H1 (cell line): ENCODE data around the gene ZNF106. TPM values are rescaled to one million over a fixed set of nuclear protein-coding genes. Genes with fewer than 3 reads are reported as not detected.

Experiments
- CTCF ChIA-PET: fragments of 300-600 bp; sonication (Branson Sonifier 250); formaldehyde crosslinking; loops from one replicate; lab custom pipeline; 2021; ENCODE audit not compliant: partially characterized antibody; lab: Charles Lee
- POLR2A ChIA-PET: fragments of 300-600 bp; sonication (Branson Sonifier 250); formaldehyde crosslinking; loops from one replicate; lab custom pipeline; 2021; ENCODE audit warnings: inconsistent platforms; ENCODE audit not compliant: partially characterized antibody; lab: Charles Lee
- DNase-seq, 2 experiments: peaks; one replicate each; pipeline versions ENCODE4 v3.0.0 to v3.0.0-alpha.2; 2010 to 2022; ENCODE audit warnings: low spot score in 2 of 2, low read depth in 1 of 2, mixed read lengths in 1 of 2
- FAIRE-seq: peaks from 2 replicates; lab custom pipeline; 2011; peaks lifted over from hg19 to GRCh38; lab: Jason Lieb, UNC
- H2AFZ ChIP-seq: 2 replicates; pipeline ENCODE4 v1.8.1; 2012; ENCODE audit warnings: low read length, inconsistent platforms
- H2AK5ac ChIP-seq: 2 replicates; pipeline ENCODE4 v1.6.1; 2013; ENCODE audit warnings: low read depth, low read length
- H2BK120ac ChIP-seq: replicated peaks from 2 replicates; pipeline ENCODE3; 2013; ENCODE audit warnings: low read depth, low read length, inconsistent platforms
- H2BK12ac ChIP-seq: 2 replicates; pipeline ENCODE4 v1.6.1; 2013; ENCODE audit warnings: low read depth, low read length
- H2BK15ac ChIP-seq: 2 replicates; pipeline ENCODE4 v1.6.1; 2013; ENCODE audit warnings: low read length
- H2BK20ac ChIP-seq: 2 replicates; pipeline ENCODE4 v1.6.1; 2013; ENCODE audit warnings: low read length
- H2BK5ac ChIP-seq: 2 replicates; pipeline ENCODE4 v1.6.1; 2013; ENCODE audit warnings: low read depth, low read length
- H3K14ac ChIP-seq: 2 replicates; pipeline ENCODE4 v1.6.1; 2013; ENCODE audit warnings: inconsistent platforms; ENCODE audit not compliant: insufficient read length
- H3K18ac ChIP-seq: 2 replicates; pipeline ENCODE4 v1.6.1; 2013; ENCODE audit warnings: low read length; ENCODE audit errors: extremely low read depth
- H3K23ac ChIP-seq: 2 replicates; pipeline ENCODE4 v1.6.1; 2013; ENCODE audit warnings: inconsistent platforms; ENCODE audit not compliant: insufficient read length
- H3K23me2 ChIP-seq: 2 replicates; pipeline ENCODE4 v1.6.1; 2013; ENCODE audit warnings: low read depth, low read length
- H3K27ac ChIP-seq: 2 replicates; pipeline ENCODE4 v1.6.1; 2011; ENCODE audit warnings: low read depth, low read length, inconsistent platforms
- H3K27me3 ChIP-seq, 4 experiments: replicated peaks in 1 of 4; 1 replicate in 1 of 4; 2 replicates in 3 of 4; pipeline versions ENCODE4 v1.6.1 to v1.8.1; 2011 to 2013; ENCODE audit warnings: low read length in 3 of 4, mild to moderate bottlenecking in 3 of 4, inconsistent platforms in 2 of 4, mixed read lengths in 2 of 4, moderate library complexity in 1 of 4; ENCODE audit not compliant: control insufficient read depth in 3 of 4, insufficient read depth in 3 of 4; ENCODE audit errors: extremely low read depth in 1 of 4
- H3K36me3 ChIP-seq, 4 experiments: 2 replicates each; pipeline versions ENCODE4 v1.6.1 to v1.8.1; 2011 to 2013; ENCODE audit warnings: mild to moderate bottlenecking in 4 of 4, low read length in 3 of 4, moderate library complexity in 2 of 4, control low read depth in 1 of 4, inconsistent platforms in 1 of 4; ENCODE audit not compliant: insufficient read depth in 4 of 4, control insufficient read depth in 2 of 4
- H3K4ac ChIP-seq: replicated peaks from 2 replicates; pipeline ENCODE3; 2013; ENCODE audit warnings: low read length, low read depth, mixed read lengths, inconsistent platforms; ENCODE audit not compliant: insufficient read length
- H3K4me1 ChIP-seq, 4 experiments: replicated peaks in 1 of 4; 1 replicate in 1 of 4; 2 replicates in 3 of 4; pipeline versions ENCODE4 v1.6.1 to v1.8.1; 2011 to 2013; ENCODE audit warnings: low read length in 3 of 4, inconsistent platforms in 2 of 4, mixed read lengths in 1 of 4; ENCODE audit not compliant: insufficient read depth in 4 of 4, control insufficient read depth in 3 of 4
- H3K4me2 ChIP-seq, 2 experiments: 2 replicates each; pipeline versions ENCODE4 v1.6.1 to v1.8.1; 2011 to 2013; ENCODE audit warnings: low read depth in 2 of 2, low read length in 2 of 2, control low read depth in 1 of 2, inconsistent platforms in 1 of 2, mild to moderate bottlenecking in 1 of 2; ENCODE audit not compliant: insufficient read depth in 1 of 2
- H3K4me3 ChIP-seq, 4 experiments: fragments of 200-600, 300-600 bp in 1 of 4; sonication (generic), shearing (Covaris generic), sonication (Bioruptor Twin) in 1 of 4; 2 replicates each; pipeline versions ENCODE4 v1.5.1 to v1.8.1; 2011 to 2016; ENCODE audit warnings: low read length in 4 of 4, low read depth in 3 of 4, control low read depth in 2 of 4, inconsistent platforms in 2 of 4, mild to moderate bottlenecking in 2 of 4, mixed read lengths in 1 of 4, moderate library complexity in 1 of 4; ENCODE audit not compliant: insufficient read depth in 2 of 4; ENCODE audit errors: extremely low read depth in 1 of 4
- H3K56ac ChIP-seq: replicated peaks from 2 replicates; pipeline ENCODE3; 2013; ENCODE audit warnings: low read depth, mild to moderate bottlenecking, mixed read lengths, low read length, inconsistent platforms; ENCODE audit not compliant: insufficient read length
- H3K79me1 ChIP-seq: 2 replicates; pipeline ENCODE4 v1.6.1; 2013; ENCODE audit warnings: low read depth, low read length, control low read depth
- H3K79me2 ChIP-seq, 2 experiments: 2 replicates each; pipeline versions ENCODE4 v1.6.1 to v1.8.1; 2012 to 2013; ENCODE audit warnings: low read length in 2 of 2, mild to moderate bottlenecking in 2 of 2, inconsistent platforms in 1 of 2; ENCODE audit not compliant: insufficient read depth in 2 of 2, control insufficient read depth in 1 of 2
- H3K9ac ChIP-seq, 4 experiments: replicated peaks in 1 of 4; 1 replicate in 1 of 4; 2 replicates in 3 of 4; pipeline versions ENCODE4 v1.6.1 to v1.8.1; 2011 to 2013; ENCODE audit warnings: low read depth in 3 of 4, low read length in 3 of 4, control low read depth in 2 of 4, mild to moderate bottlenecking in 2 of 4, moderate library complexity in 2 of 4, inconsistent platforms in 1 of 4; ENCODE audit errors: extremely low read depth in 1 of 4
- H3K9me3 ChIP-seq, 2 experiments: 2 replicates each; pipeline versions ENCODE4 v1.6.1 to v1.8.1; 2012 to 2013; ENCODE audit warnings: mild to moderate bottlenecking in 2 of 2, moderate library complexity in 2 of 2, control low read depth in 1 of 2, inconsistent platforms in 1 of 2, low read depth in 1 of 2, low read length in 1 of 2, mixed read lengths in 1 of 2; ENCODE audit not compliant: insufficient read depth in 2 of 2
- H4K20me1 ChIP-seq, 2 experiments: replicated peaks in 1 of 2; 2 replicates each; pipeline versions ENCODE3 to v1.8.1; 2011 to 2013; ENCODE audit warnings: inconsistent platforms in 2 of 2, low read length in 2 of 2, mild to moderate bottlenecking in 1 of 2; ENCODE audit not compliant: insufficient read depth in 2 of 2, control insufficient read depth in 1 of 2
- H4K5ac ChIP-seq: 2 replicates; pipeline ENCODE4 v1.6.1; 2013; ENCODE audit warnings: low read length, low read depth, mixed read lengths, inconsistent platforms; ENCODE audit not compliant: insufficient read length
- H4K8ac ChIP-seq: 2 replicates; pipeline ENCODE4 v1.8.0; 2013; ENCODE audit warnings: mild to moderate bottlenecking, moderate library complexity, low read length, inconsistent platforms; ENCODE audit not compliant: insufficient read depth; ENCODE audit errors: extremely low read depth
- H4K91ac ChIP-seq: replicated peaks from 2 replicates; pipeline ENCODE3; 2013; ENCODE audit warnings: low read length, mixed read lengths, inconsistent platforms; ENCODE audit not compliant: insufficient read length
- CBX5 ChIP-seq: fragments of 300-800, 300-1000 bp; sonication (generic); IDR thresholded peaks from 2 replicates; pipeline ENCODE4 v1.7.1; 2016; ENCODE audit warnings: antibody characterized with exemption, low read length, low read depth
- CEBPB ChIP-seq: IDR thresholded peaks from 2 replicates; pipeline ENCODE4 v1.6.1; 2012; ENCODE audit warnings: low read depth, low read length
- WGBS, 2 experiments: shearing (Covaris generic) in 1 of 2; methylation state at CpG; one replicate each; pipeline versions ENCODE4 v1.1.6 to v1.1.7; 2013 to 2015; ENCODE audit warnings: low lambda C conversion rate in 2 of 2, mixed read lengths in 2 of 2, inconsistent platforms in 1 of 2, low coverage in 1 of 2, missing lambda C conversion rate in 1 of 2; ENCODE audit not compliant: insufficient replicate concordance in 2 of 2, insufficient coverage in 1 of 2, insufficient read length in 1 of 2; ENCODE audit errors: extremely low coverage in 1 of 2, missing lambda C conversion rate in 1 of 2; 5-methylcytosine and 5-hydroxymethylcytosine counted together
- polyA plus RNA-seq, 7 experiments: library from polyadenylated mRNA; depleted of rRNA in 3 of 7; stranded (reverse) in 5 of 7; unstranded in 2 of 7; fragments of >200 nt in 5 of 7; fragments of 200-250 nt in 2 of 7; gene quantifications; 1 replicate in 5 of 7; 2 replicates in 1 of 7; 4 replicates in 1 of 7; pipeline versions ENCODE4 v1.2.1 to v1.2.3, GENCODE V29; 2011 to 2013; ENCODE audit warnings: missing spikeins in 2 of 7, mixed read lengths in 2 of 7
- total RNA-seq: library from RNA; stranded (reverse); fragmentation: NEBNext Ultra II Directional; extraction: Animal tissue kit (Norgen Biotek cat#: 25700); gene quantifications from 2 replicates; pipeline ENCODE4 v1.2.1, GENCODE V29; 2021

ZNF106 gene
- total and polyA plus RNA-seq, 2 of the 8 experiments (the other 6 are each of a cell fraction or from before 2014, with no cell fraction given): 18.2 to 62.0 TPM

- no peaks in the 10 kb centered on the region for H3K4me1 ChIP-seq
- H3K9me3 ChIP-seq: no peaks in the 10 kb centered on the region
- H3K27ac ChIP-seq: no peak overlapping the region
- CTCF ChIA-PET: interaction anchor here (0.7 to 0.9 kb wide), 2 partner anchors 11 to 30 kb away, joined by 3 read pairs; partner anchors contain the start of gene SNAP23
- H3K4ac ChIP-seq: no peak overlapping the region
- FAIRE-seq (no peak), DNase-seq (no peak)
- H3K9ac ChIP-seq: no peak overlapping the region
- no peak overlapping the region for H2BK120ac ChIP-seq
- POLR2A ChIA-PET: interaction anchor here (1.3 kb wide), 1 partner anchor 130 kb away, joined by 3 read pairs; no protein-coding TSS in a partner anchor
- no peak overlapping the region for H4K5ac ChIP-seq
- H3K14ac ChIP-seq: no peak overlapping the region
- no peak overlapping the region for H4K91ac ChIP-seq
- TF ChIP-seq CBX5 (no peak), CEBPB (0 out of 2 replicates have a peak, but pooled peaks have one; percentile 31)
- H2AK5ac ChIP-seq: no peak overlapping the region
- no peak overlapping the region for H3K4me3 ChIP-seq
- H2BK20ac ChIP-seq: no peak overlapping the region
- no peaks in the 10 kb centered on the region for H3K27me3 ChIP-seq
- H2BK12ac ChIP-seq: no peak overlapping the region
- H3K56ac ChIP-seq: no peak overlapping the region
- no peak overlapping the region for H3K23ac ChIP-seq
- 89% methylated on average over 8 of the region's 8 CpGs; no CpG with 5 or more reads in 1 of the 2 experiments for WGBS, 2 experiments
- no peaks in the 10 kb centered on the region for H3K23me2 ChIP-seq
- H3K4me2 ChIP-seq: no peak overlapping the region
- no peak overlapping the region for H2AFZ ChIP-seq
- peaks cover 0 to 6% (median 2%) of the 10 kb centered on the region in 4 experiments; a peak in 2 of 8 replicates for H3K36me3 ChIP-seq
- H2BK5ac ChIP-seq: no peak overlapping the region
- no peak overlapping the region for H2BK15ac ChIP-seq
- H4K8ac ChIP-seq: no peak overlapping the region
- H3K18ac ChIP-seq: no peak overlapping the region
- H4K20me1 ChIP-seq: no peaks in the 10 kb centered on the region
- no peaks in the 10 kb centered on the region for H3K79me2 ChIP-seq
- no peaks in the 10 kb centered on the region for H3K79me1 ChIP-seq
These were observed 25.3 kb downstream of the ZNF106 start for GRCh38 chr15:42465520-42466259.
